Astrocyte of the hippocampus (primary cell): ENCODE measurements around the gene PRH1.
A peak's percentile ranks its signal among the peaks of the same experiment; 100 is the strongest.

Experiments used
- DNase-seq: peaks from one replicate; pipeline ENCODE4 v3.0.0; 2011; ENCODE audit warnings: low read depth, low spot score

Gene PRH1

DNA sequence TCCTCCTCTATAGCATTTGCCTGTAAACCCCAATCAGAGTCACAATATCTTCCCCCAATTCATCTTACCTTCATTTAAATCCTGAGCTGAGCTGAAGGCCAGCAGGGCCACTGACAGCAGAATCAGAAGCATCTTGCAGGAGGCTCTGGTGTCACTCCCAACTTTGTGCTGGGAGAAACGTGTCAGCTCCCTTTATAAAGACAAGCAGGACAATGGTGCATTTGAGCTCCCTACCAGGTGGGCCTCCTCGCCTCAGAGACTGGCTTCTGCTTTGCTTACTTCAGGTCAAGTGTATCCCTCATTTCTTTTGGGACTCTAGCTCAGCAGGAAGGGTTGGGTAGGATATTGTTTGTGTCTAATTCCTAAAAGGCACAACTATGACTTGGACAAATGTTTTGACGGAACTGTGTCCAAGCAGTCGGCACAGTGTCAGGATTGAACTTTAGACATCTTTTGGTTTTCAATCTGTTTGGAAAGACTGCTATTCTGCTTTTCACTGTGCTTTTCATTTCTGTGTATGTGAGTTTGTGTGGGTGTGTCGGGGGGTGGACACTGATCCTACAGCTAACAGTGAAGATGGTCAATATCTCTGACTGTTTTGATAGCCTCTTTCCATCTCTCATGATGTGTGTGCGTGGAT, at the start of gene PRH1:
Gene PRH1, minus strand, starts transcription at position 170 of the 640 bp plus-strand sequence. Its CDS starts 38 bp downstream, at position 132.
- no peak for DNase-seq

DNA sequence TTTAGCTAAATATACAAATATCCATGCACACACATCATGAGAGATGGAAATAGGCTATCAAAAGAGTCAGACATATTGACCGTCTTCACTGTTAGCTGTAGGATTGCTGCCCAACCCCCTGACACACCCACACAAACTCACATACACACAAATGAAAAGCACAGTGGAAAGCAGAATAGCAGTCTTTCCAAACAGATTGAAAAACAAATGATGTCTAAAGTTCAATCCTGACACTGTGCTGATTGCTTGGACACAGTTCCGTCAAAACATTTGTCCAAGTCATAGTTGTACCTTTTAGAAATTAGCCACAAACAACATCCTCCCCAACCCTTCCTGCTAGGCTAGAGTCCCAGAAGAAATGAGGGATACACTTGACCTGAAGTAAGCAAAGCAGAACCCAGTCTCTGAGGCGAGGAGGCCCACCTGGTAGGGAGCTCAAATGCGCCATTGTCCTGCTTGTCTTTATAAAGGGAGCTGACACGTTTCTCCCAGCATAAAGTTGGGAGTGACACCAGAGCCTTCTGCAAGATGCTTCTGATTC, 44.8 kb upstream of the PRH1 start, which contains the start of gene PRH2:
Gene PRH2, plus strand, starts transcription at position 491 of the 541 bp plus-strand sequence. Its CDS starts 38 bp downstream, at position 529.
- no peak for DNase-seq

DNA sequence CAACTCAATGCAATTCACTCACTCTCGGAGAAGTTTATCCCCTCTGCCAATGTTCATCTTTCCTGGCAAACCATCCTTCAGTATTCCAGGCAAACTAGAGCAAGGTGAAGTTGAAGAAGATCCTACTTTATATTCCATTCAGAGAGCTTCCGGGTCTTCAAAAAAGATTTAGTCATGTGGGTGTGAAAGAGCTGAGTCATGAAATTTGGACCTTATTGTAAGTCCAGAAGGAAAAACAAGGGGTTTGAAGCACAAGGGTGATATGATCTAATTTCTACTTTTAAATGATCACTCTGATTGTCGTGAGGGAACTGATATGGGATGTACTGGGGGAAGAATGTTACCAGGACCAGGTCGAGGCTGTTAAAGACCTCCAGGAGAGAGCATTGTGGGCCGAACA, 42.2 kb upstream of the PRH1 start:
- DNase-seq: no peak

DNA sequence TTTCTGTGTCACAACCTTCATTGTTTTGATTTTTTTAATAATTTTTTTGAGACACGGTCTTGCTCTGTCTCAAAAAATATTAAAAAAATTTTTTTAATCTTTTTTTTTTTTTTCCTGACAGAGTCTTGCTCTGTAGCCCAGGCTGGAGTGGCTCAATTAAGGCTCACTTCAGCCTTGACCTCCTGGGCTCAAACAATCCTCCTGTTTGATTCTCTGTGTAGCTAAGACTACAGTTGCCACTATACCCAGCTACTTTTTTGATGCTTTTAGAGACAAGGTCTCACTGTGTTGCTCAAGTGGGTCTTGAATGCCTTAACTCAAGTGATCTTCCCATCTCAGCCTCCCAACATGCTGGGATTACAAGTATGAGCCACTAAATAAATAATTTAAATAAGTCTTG, 35.8 kb upstream of the PRH1 start:
- DNase-seq: no peak

DNA sequence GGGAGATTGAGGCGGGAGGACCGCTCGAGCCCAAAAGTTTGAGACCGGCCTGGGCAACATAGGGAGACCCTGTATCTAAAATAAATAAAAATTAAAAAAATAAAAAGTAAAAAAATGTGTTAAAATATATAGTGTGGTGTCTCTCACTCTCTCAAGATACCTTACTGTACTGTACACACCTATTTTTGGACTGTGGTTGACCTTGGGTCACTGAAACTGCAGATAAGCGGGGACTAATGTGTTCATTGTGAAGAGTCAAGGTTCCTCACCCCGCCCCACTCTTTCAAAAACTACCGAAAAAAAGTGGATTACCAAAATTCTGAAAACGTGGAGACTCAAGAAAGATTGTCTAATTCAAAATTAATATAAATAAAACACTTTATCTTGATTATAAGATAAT, 26.3 kb upstream of the PRH1 start:
- no peak for DNase-seq

DNA sequence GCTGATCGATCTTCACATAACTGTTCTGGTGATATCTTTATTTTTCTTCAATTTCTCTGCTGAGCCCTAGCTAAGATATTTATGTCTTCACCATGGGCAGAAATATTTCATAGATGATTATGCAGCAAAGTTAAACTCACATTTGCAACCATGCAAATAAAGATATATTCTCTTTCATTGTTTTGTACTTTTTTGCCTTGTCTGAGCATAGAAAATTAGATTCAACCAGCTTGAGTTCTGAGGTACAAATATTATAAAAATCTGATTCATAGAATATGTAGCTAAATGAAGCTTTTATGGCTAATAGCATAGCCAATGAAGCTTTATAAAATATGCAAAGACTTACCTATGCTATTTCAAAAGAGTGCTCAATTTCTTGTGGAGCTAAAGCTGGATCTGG, 25.4 kb upstream of the PRH1 start, which contains the start of gene TAS2R13:
Gene TAS2R13, minus strand, starts transcription at position 101 of the 400 bp plus-strand sequence. CDS start 264 bp downstream, outside the sequence.
- DNase-seq: no peak

DNA sequence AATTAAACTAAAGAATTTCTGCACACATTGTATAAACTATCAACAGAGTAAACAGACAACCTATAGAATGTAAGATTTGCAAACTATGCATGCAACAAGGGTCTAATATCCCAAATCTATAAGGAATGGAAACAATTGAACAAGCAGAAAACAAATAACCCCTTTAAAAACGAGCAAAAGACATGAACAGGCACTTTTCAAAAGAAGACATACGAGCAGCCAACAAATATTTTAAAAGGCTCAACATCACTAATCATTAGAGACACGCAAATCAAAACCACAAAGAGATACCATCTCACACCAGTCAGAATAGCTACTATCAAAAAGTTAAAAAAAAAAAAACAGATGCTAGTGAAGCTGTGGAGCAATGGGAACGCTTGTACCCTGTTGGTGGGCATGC, 20.6 kb upstream of the PRH1 start:
- no peak for DNase-seq

DNA sequence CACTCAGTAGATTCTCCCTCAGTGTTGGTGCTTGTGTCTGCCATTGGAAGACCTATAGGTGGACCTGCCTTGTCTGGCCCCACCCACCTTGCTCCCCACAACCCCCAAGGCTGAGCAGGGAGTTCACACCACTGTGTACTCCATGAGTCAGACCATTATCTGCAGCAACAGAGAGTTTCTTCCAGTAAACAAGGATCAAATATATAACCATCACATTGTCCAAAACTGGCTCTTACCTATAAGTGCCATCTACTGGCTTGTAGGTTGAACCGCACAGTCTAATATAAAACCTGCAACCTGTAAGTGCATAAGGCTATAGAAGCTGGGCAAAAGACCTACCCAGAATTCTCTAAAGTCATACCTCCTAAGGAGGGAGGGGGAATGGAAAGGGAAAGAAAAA, 17.4 kb upstream of the PRH1 start:
- DNase-seq: no peak

DNA sequence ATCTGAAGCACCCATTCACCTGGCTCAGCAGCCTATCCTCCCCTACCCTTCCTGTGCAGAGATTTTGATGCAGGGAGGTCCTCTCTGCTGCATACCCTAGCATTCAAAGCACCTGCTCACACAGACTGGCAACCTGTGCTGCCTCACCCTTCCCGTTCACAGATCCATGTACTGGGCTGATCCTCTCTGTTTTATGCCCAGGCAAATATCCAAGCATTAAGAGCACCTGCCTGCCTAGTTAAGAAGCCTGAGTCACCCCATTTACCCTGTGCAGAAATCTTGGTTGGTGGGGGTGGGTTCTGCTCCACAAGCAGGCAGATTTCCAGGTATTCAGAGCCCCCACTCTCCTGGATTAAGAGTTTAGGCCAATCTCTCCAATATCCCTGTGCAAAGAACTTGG, 16.9 kb upstream of the PRH1 start:
- no peak for DNase-seq

DNA sequence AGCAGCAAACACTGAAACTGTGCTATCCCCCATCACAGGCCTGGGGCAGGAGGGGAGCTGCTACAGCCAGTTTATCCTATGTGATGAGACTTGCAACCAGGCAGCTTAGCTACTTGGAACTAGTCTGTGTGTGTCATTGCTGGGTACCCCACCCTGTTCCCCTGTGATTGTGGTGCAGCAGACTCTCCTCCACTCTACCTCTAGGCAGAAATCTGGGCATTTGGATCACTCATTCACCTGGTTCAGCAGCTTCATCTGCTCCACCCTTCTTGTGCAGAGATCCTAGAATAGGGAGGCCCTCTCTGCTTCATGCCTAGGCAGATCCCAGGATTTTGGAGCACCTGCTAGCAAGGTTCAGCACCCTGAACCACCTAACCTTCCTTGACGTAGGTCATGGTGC, 16.5 kb upstream of the PRH1 start:
- DNase-seq: no peak

DNA sequence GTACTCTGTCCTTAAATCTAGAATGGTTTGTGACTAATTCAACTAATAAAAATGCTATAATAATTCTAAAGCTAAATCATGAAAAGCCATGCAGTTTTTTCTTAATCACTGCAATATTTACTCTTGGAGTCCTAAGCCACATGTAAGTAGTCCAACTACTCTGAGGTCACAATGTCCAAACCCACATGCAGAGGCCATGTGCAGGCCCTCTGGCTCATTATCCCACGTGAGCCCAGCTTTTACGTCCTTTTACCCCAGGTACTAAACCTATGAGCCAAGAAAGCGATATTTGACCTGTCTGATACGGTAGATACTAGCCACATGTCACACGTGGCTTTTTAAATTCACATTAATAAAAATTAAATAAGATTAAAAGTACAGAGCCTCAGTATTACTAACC, 12.8 kb upstream of the PRH1 start:
- DNase-seq: no peak

DNA sequence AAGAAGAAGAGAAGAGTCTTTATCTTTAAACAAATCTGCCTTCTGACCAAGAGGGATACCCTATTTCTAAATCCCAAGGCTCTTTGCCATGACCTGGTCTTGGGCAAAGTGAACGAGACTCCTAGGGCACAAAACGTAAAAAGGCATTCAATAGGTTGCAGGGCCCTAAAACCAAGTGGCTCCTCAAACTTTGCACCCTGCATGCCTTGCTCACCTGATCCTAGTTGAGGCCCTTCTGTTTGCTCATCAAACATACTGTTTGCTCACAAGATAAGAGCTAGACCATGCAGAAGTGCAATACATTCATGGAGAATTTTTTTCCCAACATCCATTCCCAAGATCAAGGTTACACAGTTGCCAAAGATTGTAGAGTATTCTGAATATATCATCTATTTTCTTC, 7.9 kb upstream of the PRH1 start:
- no peak for DNase-seq

DNA sequence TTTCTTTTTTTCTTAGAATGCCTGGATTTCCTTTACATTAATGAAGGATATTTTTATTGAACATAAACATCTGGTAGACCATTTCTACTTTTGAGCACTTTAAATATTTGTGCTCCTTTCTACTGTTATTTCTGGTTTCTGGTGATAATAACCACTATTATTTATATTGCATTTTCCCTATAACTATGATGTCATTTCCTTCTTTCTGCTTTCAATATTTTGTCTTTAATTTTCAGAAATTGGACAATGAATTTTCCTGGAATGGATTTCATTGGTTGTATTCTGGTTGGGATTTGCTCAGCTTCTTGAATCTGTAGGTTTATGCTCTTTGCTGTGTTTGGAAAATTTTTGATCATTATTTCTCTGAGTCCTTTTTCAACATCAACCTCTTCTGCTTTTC, 5.2 kb upstream of the PRH1 start:
- no peak for DNase-seq

DNA sequence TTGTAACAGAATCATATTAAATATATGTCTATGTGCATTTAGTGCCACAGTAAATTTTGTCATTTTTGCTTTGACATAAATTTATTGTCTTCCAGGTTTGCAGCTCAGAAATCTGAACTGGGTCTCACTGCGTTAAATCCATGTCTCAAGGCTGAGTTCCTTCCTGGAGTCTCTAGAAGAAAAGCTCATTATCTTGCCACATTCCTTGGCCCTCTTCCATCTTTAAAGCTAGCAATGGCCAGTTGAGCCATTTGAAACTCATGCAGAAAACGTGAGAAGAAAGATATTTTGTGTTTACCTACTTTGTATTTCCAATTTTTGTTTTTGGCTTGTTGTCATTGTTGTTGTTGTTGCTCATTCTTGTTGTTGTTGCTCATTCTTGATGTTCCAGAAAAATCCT, 10.7 kb downstream of the PRH1 start:
- DNase-seq: peak; percentile 74

DNA sequence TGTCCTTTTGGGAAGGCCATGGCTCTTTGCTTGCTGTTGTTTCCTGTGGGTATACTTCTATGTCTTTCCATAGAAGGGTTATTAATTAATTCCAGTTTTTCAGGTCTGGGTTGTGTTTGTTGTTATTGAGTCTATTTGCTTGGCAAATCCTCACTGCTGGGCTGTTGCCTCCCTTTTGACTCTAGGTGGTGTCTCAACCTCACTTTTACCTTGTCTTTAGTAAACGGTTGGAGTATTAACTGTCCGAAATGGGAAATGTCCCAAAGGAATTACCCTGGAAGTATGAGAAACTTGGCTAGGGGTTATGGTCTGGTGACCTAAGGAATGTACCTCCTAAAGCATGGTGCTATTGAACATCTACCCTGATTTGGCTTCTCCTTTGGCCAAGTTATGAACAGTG, 16.7 kb downstream of the PRH1 start:
- DNase-seq: no peak

DNA sequence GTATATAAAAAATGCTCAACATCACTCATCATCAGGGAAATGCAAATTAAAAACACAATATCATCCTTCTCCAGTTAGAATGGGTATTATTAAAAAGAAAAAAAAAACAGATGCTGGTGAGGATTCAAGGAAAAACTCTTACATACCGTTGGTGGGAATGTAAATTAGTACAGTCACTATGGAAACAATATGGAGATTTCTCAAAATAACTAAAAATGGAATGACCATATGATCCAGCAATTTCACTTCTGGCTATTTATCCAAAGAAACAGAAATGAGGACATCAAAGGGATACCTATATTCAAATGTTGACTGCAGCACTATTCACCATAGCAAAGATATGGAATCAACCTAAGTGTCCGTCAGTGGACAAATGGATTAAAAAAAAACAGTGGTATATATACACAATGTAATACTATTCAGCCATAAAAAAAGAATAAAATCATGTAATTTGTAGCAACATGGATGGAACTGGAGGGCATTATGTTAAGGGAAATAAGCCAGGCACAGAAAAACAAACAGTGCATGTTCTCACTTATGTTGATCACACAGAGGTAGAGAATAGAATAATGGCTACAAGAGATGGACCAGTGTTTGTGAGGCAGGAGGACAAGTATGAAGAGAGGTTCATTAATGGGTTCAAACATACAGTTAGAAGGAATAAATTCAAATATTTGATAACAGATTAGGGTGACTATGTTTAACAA, 20.4 kb downstream of the PRH1 start:
- DNase-seq: no peak

DNA sequence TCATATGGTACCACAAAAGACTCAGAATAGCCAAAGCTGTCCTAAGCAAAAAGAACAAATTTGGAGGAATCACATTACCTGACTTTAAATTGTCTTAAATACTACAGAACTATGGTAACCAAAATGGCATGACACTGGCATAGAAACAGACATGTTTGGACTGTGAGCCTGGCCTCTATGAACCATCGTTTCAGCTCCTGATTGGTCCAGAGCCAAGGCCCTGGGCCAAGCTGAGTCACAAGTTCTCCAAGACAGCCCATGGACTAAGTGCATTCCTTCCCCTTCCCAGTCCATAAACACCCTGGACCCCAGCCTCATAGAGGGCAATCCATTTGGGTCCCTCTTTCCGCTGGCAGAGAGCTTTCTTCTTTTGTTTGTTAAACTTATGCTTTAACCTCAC, 22.7 kb downstream of the PRH1 start:
- peak; percentile 10 for DNase-seq

DNA sequence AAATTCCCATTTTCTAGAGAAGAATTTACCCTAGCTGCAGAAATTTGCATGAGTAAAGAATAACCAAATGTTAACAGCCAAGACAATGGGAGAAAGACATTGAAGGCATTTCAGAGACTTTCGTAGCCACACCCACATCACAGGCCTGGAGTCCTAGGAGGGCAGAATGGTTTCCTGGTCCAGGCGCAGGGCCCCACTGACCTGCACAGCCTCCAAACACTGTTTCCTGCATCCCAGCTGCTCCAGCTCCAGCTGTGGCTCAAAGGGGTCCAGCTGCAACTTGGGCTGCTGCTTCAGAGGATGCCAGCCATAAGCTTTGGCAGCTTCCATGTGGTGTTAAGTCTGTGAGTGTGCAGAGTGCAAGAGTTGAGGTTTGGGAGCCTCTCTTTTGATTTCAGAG, 28.2 kb downstream of the PRH1 start:
- DNase-seq: no peak

DNA sequence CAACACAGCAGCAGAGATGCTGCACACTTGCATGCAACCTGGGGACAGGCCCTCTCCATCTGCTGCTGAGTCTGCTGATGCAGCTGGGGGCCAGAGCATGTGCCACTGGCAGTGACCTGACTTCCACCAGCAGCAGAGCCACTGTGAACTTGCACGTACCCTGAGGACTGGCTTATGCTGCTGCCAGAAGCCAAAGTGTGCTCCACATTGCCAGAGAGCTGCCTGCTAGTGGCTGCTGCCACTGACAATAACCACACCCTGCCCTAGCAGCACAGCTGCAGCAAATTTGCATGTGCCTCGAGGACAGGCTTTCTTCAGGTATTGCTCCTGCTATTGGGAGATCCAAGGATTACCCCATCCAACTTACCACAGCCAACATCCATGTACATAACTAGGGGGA, 30.3 kb downstream of the PRH1 start:
- no peak for DNase-seq

DNA sequence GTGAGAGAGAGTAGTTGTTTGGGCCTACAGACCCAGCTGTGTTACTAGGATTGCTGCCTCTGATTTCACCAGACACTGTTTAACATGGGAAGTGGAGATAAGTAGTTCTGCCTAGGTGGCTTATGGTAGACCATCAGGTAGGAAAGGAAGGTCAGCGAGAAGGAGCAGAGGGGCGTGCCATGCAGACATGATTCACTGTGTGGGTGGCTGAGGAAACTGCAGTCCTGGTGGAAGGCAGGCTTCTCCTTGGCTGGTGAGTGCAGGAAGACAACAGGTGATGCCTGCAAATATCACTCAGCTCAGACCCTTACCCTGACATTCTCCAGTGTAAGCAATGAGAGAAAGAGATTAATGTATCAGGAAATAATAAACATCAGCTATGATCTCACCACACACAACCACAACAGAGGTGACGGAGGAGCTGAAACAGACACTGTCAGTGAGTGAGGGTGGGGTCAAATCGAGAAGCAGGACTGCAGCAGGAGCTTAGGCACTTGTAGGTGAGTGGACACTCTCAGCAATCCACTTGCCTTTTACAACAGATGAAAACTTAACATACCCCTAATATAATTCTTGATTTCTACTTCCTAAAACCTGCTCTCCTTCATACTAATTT, 32.7 kb downstream of the PRH1 start:
- DNase-seq: no peak

DNA sequence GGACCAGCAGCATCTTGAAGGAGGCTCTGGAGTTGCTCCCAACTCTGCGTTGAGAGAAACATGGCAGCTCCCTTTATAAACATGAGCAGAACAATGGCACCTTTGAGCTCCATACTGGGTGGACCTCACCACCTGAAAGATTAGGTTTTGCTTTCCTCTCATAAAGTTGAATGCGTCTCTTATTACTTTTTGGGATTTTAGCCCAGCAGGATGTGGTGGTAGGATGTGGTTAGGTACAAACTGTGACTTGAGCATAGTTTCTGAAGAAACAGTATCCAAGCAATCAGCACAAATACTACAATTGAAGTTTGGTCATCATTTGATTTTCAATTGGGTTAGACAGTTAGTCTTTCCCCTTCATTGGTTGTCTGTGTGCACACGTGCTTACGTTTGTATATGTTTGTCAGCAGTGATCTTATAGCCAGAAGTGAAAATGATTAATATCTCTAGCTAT, 34.6 kb downstream of the PRH1 start, which contains the start of gene PRR4:
Gene PRR4, minus strand, starts transcription at position 51 of the 454 bp plus-strand sequence. Its CDS starts 38 bp downstream, at position 13.
- no peak for DNase-seq

DNA sequence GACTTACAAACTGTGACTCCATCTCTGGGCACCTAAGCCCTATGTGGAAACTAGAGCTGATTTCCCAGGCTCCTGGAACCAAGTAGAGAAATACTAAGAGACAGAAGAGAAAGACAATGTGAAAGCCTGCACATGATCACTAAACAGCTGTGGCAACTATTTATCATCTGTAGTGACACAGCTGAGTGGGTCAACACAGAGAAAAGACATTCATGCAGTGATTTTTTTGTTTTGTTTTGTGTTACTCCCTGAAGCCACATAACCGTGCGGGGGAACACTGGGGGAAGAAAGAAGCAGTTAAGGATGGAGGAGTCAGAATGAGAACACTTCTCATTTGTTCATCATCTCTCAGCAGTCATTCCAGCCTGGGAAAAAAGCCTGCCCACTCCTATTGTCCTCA, 36.3 kb downstream of the PRH1 start:
- DNase-seq: no peak
